Ovary (tissue), 3 donors: ENCODE results near the gene UBL7.

Source experiments
- CTCF ChIP-seq, 3 donors: fragments of 450-650 bp in 2 of 3; fragments of 200-600 bp in 1 of 3; IDR thresholded peaks; one replicate each; pipeline versions ENCODE4 v1.5.1 to v1.8.0; 2016 to 2022; ENCODE audit warnings: antibody characterized with exemption in 3 of 3, mild to moderate bottlenecking in 1 of 3
- EP300 ChIP-seq: sonication (generic); formaldehyde crosslinking; IDR thresholded peaks from one replicate; pipeline ENCODE4 v1.6.1; 2017; ENCODE audit warnings: antibody characterized with exemption
- POLR2A ChIP-seq: fragments of 450-650 bp; IDR thresholded peaks from one replicate; pipeline ENCODE4 v1.6.1; 2017; ENCODE audit warnings: antibody characterized with exemption, mild to moderate bottlenecking, moderate library complexity
- donor health status: DM: no; HTN: no; CAD: no.

- TF ChIP-seq POLR2A (no peak), CTCF (IDR thresholded peaks at IDR 0.05) (no peak), EP300 (no peak)
These were observed 18.9 kb downstream of the UBL7 start for GRCh38 chr15:74442063-74442462.
